ENCODE measurements around the gene CACNA2D1. TPM values are rescaled to one million over a fixed set of nuclear protein-coding genes. Genes with fewer than 3 reads are reported as not detected.

The CACNA2D1 gene
- total RNA-seq, 4 donors from 2014 or later: 30.6 to 60.0 (median 45.7) TPM

DNA sequence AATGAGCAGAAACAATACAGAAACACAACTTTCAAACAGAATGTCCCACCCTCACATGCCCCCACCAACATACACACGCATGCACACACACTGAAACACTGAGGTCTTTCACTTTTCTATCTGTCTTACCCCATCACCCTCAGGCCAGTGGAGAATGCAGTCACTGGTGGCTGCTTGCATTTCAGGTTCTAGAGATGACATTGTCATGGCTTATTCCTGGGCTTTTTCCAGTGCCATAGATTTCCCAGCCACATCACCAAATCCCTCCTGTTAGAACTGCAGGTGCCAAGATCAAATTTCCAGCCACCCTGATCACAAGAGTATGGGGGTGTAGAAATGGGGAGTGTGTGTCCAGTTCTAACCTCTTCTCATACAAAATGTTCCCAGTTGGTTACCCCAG is 68.4 kb downstream of the CACNA2D1 start:
- no peaks in the 10 kb centered on the region for H3K27me3 ChIP-seq
- H3K9me3 ChIP-seq: no peaks in the 10 kb centered on the region
- DNase-seq (ENCODE audit: extremely low spot score): no peak
- peaks cover 0 to 19% (median 4%) of the 10 kb centered on the region in 4 donors for H3K4me1 ChIP-seq
- no peak for TF ChIP-seq POLR2AphosphoS5 (IDR thresholded peaks at IDR 0.05)
- no peak for TF ChIP-seq POLR2A (IDR thresholded peaks at IDR 0.05; ENCODE audit: low read depth)
- TF ChIP-seq EP300 (IDR thresholded peaks at IDR 0.05): no peak
- TF ChIP-seq, protein P1, sequence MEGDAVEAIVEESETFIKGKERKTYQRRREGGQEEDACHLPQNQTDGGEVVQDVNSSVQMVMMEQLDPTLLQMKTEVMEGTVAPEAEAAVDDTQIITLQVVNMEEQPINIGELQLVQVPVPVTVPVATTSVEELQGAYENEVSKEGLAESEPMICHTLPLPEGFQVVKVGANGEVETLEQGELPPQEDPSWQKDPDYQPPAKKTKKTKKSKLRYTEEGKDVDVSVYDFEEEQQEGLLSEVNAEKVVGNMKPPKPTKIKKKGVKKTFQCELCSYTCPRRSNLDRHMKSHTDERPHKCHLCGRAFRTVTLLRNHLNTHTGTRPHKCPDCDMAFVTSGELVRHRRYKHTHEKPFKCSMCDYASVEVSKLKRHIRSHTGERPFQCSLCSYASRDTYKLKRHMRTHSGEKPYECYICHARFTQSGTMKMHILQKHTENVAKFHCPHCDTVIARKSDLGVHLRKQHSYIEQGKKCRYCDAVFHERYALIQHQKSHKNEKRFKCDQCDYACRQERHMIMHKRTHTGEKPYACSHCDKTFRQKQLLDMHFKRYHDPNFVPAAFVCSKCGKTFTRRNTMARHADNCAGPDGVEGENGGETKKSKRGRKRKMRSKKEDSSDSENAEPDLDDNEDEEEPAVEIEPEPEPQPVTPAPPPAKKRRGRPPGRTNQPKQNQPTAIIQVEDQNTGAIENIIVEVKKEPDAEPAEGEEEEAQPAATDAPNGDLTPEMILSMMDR (IDR thresholded peaks at IDR 0.05): no peak
- intact Hi-C loops (cut with DNase I): no loop called here
- no peaks in the 10 kb centered on the region for H3K36me3 ChIP-seq
- no peak overlapping the region for H3K4me3 ChIP-seq
- WGBS: 100% methylated on average over 1 of the region's 1 CpG
- H3K27ac ChIP-seq (replicated peaks in 1 of 4): no peak overlapping the region

DNA sequence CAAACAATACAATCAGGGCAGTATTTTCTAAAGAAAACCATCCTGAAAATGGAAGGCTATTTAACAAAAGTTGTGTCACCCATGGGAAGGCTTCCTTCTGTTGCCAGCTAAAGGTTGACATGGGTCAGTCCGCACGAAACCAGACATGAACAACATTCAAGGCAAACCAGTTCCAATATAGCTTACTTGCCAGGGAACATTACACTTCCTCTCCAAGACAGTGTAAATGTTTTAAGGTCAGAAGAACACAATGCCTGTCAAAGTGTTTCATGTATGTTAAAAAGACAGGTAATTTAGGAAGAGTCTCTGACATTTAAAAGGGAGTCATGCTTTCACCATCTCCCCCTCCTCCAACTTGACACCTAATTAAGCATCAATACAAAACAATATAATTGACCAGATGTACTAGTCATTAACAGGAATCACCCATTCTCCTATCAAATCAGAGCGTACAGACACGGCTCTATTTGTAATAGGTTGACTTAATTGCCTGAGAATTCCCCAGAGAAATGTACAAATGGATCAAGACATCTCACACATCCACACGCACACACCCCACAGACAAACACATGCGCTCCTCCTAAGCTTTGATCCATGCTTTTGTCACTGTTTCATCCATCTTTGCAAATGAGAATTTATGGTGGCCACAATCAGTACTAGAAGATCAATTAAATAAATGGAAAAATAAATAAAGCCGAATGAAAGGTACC is 69.5 kb downstream of the CACNA2D1 start:
- no peaks in the 10 kb centered on the region for H3K36me3 ChIP-seq

DNA sequence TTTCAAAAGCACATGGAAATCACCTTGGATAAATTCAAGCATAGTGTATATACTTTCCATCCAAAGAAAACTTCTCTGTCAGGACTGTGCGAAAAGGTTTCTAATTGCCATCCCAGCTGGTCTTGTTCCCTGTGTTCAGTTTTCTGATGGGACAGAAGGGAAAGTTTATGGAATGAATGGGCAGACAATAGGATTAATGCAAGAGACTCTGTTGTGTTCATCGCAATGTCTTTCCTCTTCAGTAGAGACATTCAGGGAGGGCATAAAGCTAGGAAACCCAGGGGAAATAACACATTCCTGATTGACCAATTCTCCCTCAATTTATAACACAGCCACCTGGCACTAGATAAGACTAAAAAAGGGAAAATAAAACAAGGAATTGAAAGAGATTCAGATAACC is 78.9 kb downstream of the CACNA2D1 start:
- WGBS: 100% methylated on average over 2 of the region's 2 CpGs
- Histone ChIP-seq H3K27ac (replicated peaks in 1 of 4) (no peak overlapping the region), H3K36me3 (no peaks in the 10 kb centered on the region), H3K27me3 (no peaks in the 10 kb centered on the region), H3K4me1 (peaks cover 0 to 21% (median 15%) of the 10 kb centered on the region in 4 donors), H3K9me3 (no peaks in the 10 kb centered on the region), H3K4me3 (no peak overlapping the region)
- no peak for DNase-seq (ENCODE audit: extremely low spot score)
- intact Hi-C loops (cut with DNase I): no loop called here
- TF ChIP-seq POLR2AphosphoS5 (IDR thresholded peaks at IDR 0.05) (no peak), EP300 (IDR thresholded peaks at IDR 0.05) (no peak), POLR2A (IDR thresholded peaks at IDR 0.05; ENCODE audit: low read depth) (no peak)

More for the DNA sequence above, 69.5 kb downstream of the CACNA2D1 start:
- Histone ChIP-seq H3K27ac (replicated peaks in 1 of 4) (no peak overlapping the region), H3K9me3 (no peaks in the 10 kb centered on the region), H3K4me3 (no peak overlapping the region), H3K4me1 (peaks cover 0 to 19% (median 4%) of the 10 kb centered on the region in 4 donors), H3K27me3 (no peaks in the 10 kb centered on the region)
- intact Hi-C loops (cut with DNase I): no loop called here
- TF ChIP-seq, protein P1 (IDR thresholded peaks at IDR 0.05): no peak
- TF ChIP-seq POLR2AphosphoS5 (IDR thresholded peaks at IDR 0.05) (no peak), POLR2A (IDR thresholded peaks at IDR 0.05; ENCODE audit: low read depth) (no peak), EP300 (IDR thresholded peaks at IDR 0.05) (no peak)
- WGBS: 69% methylated on average over 7 of the region's 7 CpGs
- no peak for DNase-seq (ENCODE audit: extremely low spot score)

DNA sequence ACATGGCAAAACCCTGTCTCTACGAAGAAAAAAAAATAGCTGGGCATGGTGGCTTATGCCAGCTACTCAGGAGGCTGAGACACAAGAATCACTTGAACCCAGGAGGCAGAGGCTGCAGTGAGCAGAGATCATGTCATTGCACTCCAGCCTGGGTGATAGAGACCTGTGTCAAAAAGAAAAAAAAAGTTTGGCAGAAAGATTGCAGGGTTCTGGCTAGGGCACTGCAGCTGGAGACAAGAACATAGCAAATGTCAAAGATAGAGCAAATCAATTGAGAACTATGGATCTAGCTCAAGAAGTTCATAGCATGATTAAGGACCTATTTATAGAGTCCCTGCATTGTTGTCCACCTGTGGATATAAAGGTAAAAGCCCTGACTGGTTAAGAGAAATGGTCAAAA is 79.5 kb downstream of the CACNA2D1 start:
- H3K4me1 ChIP-seq: peaks cover 0 to 24% (median 17%) of the 10 kb centered on the region in 4 donors
- DNase-seq (ENCODE audit: extremely low spot score): no peak
- WGBS: 100% methylated on average over 1 of the region's 1 CpG
- intact Hi-C loops (cut with DNase I): no loop called here
- H3K4me3 ChIP-seq: no peak overlapping the region
- no peak overlapping the region for H3K27ac ChIP-seq (replicated peaks in 1 of 4)
- H3K27me3 ChIP-seq: no peaks in the 10 kb centered on the region
- no peaks in the 10 kb centered on the region for H3K9me3 ChIP-seq
- no peak for TF ChIP-seq EP300 (IDR thresholded peaks at IDR 0.05)
- TF ChIP-seq, protein P1 (IDR thresholded peaks at IDR 0.05): no peak
- no peak for TF ChIP-seq POLR2A (IDR thresholded peaks at IDR 0.05; ENCODE audit: low read depth)
- TF ChIP-seq POLR2AphosphoS5 (IDR thresholded peaks at IDR 0.05): no peak
- no peaks in the 10 kb centered on the region for H3K36me3 ChIP-seq

DNA sequence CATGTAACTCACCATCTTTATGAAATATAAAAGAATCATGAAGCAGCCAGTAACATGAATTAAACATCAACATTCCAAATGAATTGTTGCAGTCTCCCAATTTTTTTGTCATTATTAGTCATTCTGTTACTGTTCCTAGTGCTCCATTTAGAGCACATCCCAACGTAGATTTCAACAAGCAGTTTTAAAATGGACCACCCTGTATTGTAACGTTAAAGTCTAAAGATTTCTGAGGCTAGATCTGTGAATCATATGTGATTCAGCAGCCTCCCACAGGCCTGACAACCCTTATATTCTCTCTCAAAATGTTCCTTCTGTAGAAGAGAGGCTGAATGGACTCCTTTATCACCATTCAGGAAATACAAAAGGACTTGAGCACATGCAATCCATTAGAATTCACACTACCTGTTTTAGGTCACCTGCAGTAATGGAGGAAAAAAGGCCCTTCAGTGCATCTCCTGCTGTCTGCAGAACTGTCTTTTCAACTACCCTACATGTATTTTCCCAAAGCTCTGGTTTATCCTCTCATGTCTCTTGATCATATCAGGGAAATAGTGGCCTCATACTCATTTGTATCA is 81.4 kb downstream of the CACNA2D1 start:
- H3K27me3 ChIP-seq: no peaks in the 10 kb centered on the region
- WGBS: 48% methylated on average over 2 of the region's 2 CpGs
- intact Hi-C loops (cut with DNase I): no loop called here
- DNase-seq (ENCODE audit: extremely low spot score): no peak
- H3K9me3 ChIP-seq: no peaks in the 10 kb centered on the region
- H3K36me3 ChIP-seq: no peaks in the 10 kb centered on the region
- no peak overlapping the region for H3K4me3 ChIP-seq
- H3K4me1 ChIP-seq: peaks cover 0 to 30% (median 20%) of the 10 kb centered on the region in 4 donors
- TF ChIP-seq POLR2AphosphoS5 (IDR thresholded peaks at IDR 0.05) (no peak), POLR2A (IDR thresholded peaks at IDR 0.05; ENCODE audit: low read depth) (no peak), EP300 (IDR thresholded peaks at IDR 0.05) (no peak)
- TF ChIP-seq, protein P1 (IDR thresholded peaks at IDR 0.05): no peak
- no peak overlapping the region for H3K27ac ChIP-seq (replicated peaks in 1 of 4)
